Lower leg skin (tissue), 3 donors: ENCODE results near the gene PRRG1.

Source experiments
- CTCF ChIP-seq, 3 donors: fragments of 450-650 bp; IDR thresholded peaks; one replicate each; pipeline ENCODE4 v1.5.1; 2016; ENCODE audit warnings: antibody characterized with exemption in 3 of 3, mild to moderate bottlenecking in 3 of 3, moderate library complexity in 2 of 3
- POLR2A ChIP-seq, 2 donors: fragments of 450-650 bp; IDR thresholded peaks; one replicate each; pipeline ENCODE4 v1.6.1; 2016 to 2017; ENCODE audit warnings: antibody characterized with exemption in 2 of 2, mild to moderate bottlenecking in 1 of 2, moderate library complexity in 1 of 2

GRCh38 chrX:37491686-37492085, 142.5 kb downstream of the PRRG1 start:
- TF ChIP-seq CTCF (IDR thresholded peaks at IDR 0.05) (no peak), POLR2A (IDR thresholded peaks at IDR 0.05) (no peak)
